PC-3 (cell line): ENCODE measurements around the gene CDC34. TPM values are rescaled to one million over a fixed set of nuclear protein-coding genes. Genes with fewer than 3 reads are reported as not detected.

Experiments
- ATAC-seq: fragments of 200-7000 bp; cut with Tn5 transposase; 2 replicates; pipeline ENCODE4 v1.9.1; 2020; ENCODE audit warnings: mild to moderate bottlenecking, moderate library complexity
- BruUV-seq: library from RNA; stranded (reverse); fragments of 400-500 nt; replicated peaks from 2 replicates; lab custom pipeline; 2021; lab: Mats Ljungman, UMichigan
- CTCF ChIA-PET: fragments of 300-600 bp; sonication (Branson Sonifier 250); formaldehyde crosslinking; loops from one replicate; lab custom pipeline; 2022; ENCODE audit warnings: antibody characterized with exemption; lab: Charles Lee
- POLR2A ChIA-PET: fragments of 300-600 bp; sonication (Branson Sonifier 250); formaldehyde crosslinking; loops from one replicate; lab custom pipeline; 2022; ENCODE audit warnings: antibody characterized with exemption; ENCODE audit not compliant: unreplicated experiment; lab: Charles Lee
- DNase-seq: peaks from one replicate; pipeline ENCODE4 v3.0.0-alpha.2; 2015
- H2AFZ ChIP-seq: fragments of 300-600 bp; sonication (generic); 2 replicates; pipeline ENCODE4 v1.6.0; 2016; ENCODE audit warnings: antibody characterized with exemption, low read length
- H3F3A ChIP-seq: fragments of 300-600 bp; sonication (generic); one replicate; pipeline ENCODE4 v1.6.0; 2017; ENCODE audit warnings: antibody characterized with exemption, low read length, control low read depth, mild to moderate bottlenecking; ENCODE audit not compliant: unreplicated experiment
- H3K27ac ChIP-seq: fragments of 300-600 bp; sonication (generic); 2 replicates; pipeline ENCODE4 v1.5.1; 2016; ENCODE audit warnings: mild to moderate bottlenecking, low read length
- H3K27me3 ChIP-seq: fragments of 300-600 bp; sonication (generic); 2 replicates; pipeline ENCODE4 v1.6.1; 2016; ENCODE audit warnings: low read length, mixed read lengths
- H3K36me3 ChIP-seq: fragments of 300-600 bp; sonication (generic); 2 replicates; pipeline ENCODE4 v1.6.1; 2016; ENCODE audit warnings: low read depth, mixed run types, low read length, mixed read lengths
- H3K4me1 ChIP-seq: fragments of 300-600 bp; sonication (generic); 2 replicates; pipeline ENCODE4 v1.5.1; 2016; ENCODE audit warnings: low read length; ENCODE audit not compliant: insufficient read depth
- H3K4me2 ChIP-seq: fragments of 300-600 bp; sonication (generic); 2 replicates; pipeline ENCODE4 v1.6.0; 2016; ENCODE audit warnings: low read length
- H3K4me3 ChIP-seq: fragments of 300-600 bp; sonication (generic); 2 replicates; pipeline ENCODE4 v1.5.1; 2016; ENCODE audit warnings: mild to moderate bottlenecking, low read length, mixed read lengths
- H3K79me2 ChIP-seq: fragments of 300-600 bp; sonication (generic); 2 replicates; pipeline ENCODE4 v1.6.1; 2017; ENCODE audit warnings: low read length, mixed read lengths
- H3K9ac ChIP-seq: fragments of 300-600 bp; sonication (generic); 2 replicates; pipeline ENCODE4 v1.6.0; 2016; ENCODE audit warnings: mild to moderate bottlenecking, low read length
- H3K9me2 ChIP-seq: fragments of 300-600 bp; sonication (generic); replicated peaks from 2 replicates; pipeline ENCODE4 v1.6.1; 2016; ENCODE audit warnings: mixed run types, low read length, mixed read lengths
- H3K9me3 ChIP-seq: fragments of 300-600 bp; sonication (generic); 2 replicates; pipeline ENCODE4 v1.6.1; 2016; ENCODE audit warnings: low read length, mixed read lengths
- H4K20me1 ChIP-seq: fragments of 300-600 bp; sonication (generic); 2 replicates; pipeline ENCODE4 v1.6.1; 2016; ENCODE audit warnings: low read length, mixed read lengths
- EZH2 ChIP-seq: fragments of 300-600 bp; sonication (generic); IDR thresholded peaks from one replicate; pipeline ENCODE4 v1.6.1; 2017; ENCODE audit warnings: antibody characterized with exemption, mild to moderate bottlenecking, low read length; ENCODE audit not compliant: unreplicated experiment
- EZH2phosphoT487 ChIP-seq: fragments of 300-600 bp; sonication (generic); IDR thresholded peaks from 2 replicates; pipeline ENCODE4 v1.6.1; 2018; ENCODE audit warnings: mild to moderate bottlenecking, antibody characterized with exemption, low read length, borderline replicate concordance
- intact Hi-C: fragments of 100-400 bp; cut with micrococcal nuclease; formaldehyde crosslinking; loops from 2 replicates; pipeline ENCODE4 v1.9.0; 2023
- total RNA-seq: library from RNA; depleted of rRNA; stranded (reverse); fragments of >200 nt; gene quantifications from 2 replicates; pipeline ENCODE4 v1.2.3, GENCODE V29; 2014
- TF ChIP-seq, protein P1 (sequence below): fragments of 300-600 bp; sonication (generic); conservative IDR thresholded peaks from 2 replicates; pipeline ENCODE4 v1.5.1; 2017; ENCODE audit warnings: antibody characterized with exemption, low read depth, mild to moderate bottlenecking, low read length

The CDC34 gene
- total RNA-seq, 1 experiment from 2014 or later, result 119 TPM

DNA sequence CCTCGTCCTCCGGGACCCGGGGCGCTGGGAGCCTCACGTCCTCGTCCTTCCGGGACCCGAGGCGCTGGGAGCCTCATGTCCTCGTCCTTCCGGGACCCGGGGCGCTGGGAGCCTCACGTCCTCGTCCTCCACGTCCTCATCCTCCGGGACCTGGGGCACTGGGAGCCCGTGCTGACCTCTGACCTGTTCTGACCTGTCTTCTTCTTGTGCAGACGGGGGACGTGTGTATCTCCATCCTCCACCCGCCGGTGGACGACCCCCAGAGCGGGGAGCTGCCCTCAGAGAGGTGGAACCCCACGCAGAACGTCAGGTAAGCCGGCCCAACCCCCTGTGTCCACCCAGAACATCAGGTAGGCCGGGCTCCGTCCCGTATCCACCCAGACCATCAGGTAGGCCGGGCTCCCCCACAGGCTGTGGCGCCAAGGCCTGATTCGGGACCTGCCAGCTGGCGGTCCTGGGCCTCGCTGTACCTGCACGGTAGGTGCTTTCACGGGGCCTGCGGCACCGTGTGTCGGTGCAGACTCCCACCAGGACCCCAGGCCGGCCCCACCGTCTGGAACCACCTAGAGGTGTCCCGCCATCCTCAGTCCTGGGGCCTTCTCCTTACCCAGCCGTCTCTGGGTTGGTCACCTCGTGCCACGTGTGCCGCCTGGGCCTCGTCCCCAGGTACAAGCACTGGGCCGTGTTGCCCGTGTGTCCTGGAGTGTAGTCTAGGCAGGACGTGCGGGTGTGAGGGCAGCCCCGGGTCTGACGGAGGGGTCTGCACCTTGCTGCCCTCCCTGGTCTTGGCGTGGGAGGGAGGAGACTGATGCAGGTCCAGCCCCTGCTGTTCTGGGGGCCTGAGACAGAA, 4.7 kb downstream of the CDC34 start:
- intact Hi-C loops, result no loop called here
- POLR2A ChIA-PET, result no interaction called here
- Histone ChIP-seq H3K27ac (no peak overlapping the region), H3K9me2 (no peaks in the 10 kb centered on the region), H3K4me2 (no peak overlapping the region), H2AFZ (no peak overlapping the region), H3K4me1 (peaks cover 22% of the 10 kb centered on the region), H3K9me3 (no peaks in the 10 kb centered on the region), H3K9ac (no peak overlapping the region), H3K36me3 (0 out of 2 replicates have a peak, but pooled peaks cover 11% of the 10 kb centered on the region), H3F3A (no peaks in the 10 kb centered on the region), H3K79me2 (peaks cover 42% of the 10 kb centered on the region), H4K20me1 (peaks cover 20% of the 10 kb centered on the region), H3K4me3 (no peak overlapping the region), H3K27me3 (no peaks in the 10 kb centered on the region)
- ATAC-seq (no peak), DNase-seq (no peak)
- CTCF ChIA-PET, result interaction anchor here (0.6 kb wide), 1 partner anchor 163 kb away, joined by 3 read pairs; no protein-coding TSS in a partner anchor
- TF ChIP-seq EZH2phosphoT487 (no peak), EZH2 (no peak)
- TF ChIP-seq, protein P1, sequence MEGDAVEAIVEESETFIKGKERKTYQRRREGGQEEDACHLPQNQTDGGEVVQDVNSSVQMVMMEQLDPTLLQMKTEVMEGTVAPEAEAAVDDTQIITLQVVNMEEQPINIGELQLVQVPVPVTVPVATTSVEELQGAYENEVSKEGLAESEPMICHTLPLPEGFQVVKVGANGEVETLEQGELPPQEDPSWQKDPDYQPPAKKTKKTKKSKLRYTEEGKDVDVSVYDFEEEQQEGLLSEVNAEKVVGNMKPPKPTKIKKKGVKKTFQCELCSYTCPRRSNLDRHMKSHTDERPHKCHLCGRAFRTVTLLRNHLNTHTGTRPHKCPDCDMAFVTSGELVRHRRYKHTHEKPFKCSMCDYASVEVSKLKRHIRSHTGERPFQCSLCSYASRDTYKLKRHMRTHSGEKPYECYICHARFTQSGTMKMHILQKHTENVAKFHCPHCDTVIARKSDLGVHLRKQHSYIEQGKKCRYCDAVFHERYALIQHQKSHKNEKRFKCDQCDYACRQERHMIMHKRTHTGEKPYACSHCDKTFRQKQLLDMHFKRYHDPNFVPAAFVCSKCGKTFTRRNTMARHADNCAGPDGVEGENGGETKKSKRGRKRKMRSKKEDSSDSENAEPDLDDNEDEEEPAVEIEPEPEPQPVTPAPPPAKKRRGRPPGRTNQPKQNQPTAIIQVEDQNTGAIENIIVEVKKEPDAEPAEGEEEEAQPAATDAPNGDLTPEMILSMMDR, result no peak
- no TSS peak for BruUV-seq

DNA sequence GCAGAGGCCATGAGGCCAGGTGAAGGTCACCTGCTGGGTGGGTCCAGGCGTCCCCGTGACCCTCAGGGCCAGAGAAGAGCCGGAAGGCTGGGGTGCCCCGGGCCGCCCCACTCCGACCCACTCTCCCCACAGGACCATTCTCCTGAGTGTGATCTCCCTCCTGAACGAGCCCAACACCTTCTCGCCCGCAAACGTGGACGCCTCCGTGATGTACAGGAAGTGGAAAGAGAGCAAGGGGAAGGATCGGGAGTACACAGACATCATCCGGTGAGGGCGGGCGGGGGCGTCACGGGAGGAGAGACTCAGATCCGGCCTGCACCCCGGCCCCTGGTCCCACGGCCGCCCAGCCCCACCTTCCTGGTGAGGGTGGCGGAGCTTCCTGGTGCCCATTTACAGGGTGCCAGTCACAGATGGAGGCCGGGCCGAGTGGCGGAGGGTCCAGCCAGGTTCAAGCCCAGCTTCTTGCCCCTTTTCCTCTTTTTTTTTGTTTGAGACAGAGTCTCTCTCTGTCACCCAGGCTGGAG, 5.4 kb downstream of the CDC34 start:
- Histone ChIP-seq H3K4me3 (no peak overlapping the region), H3K9me2 (no peaks in the 10 kb centered on the region), H3K9ac (no peak overlapping the region), H3K27ac (no peak overlapping the region), H3K79me2 (peaks cover 40% of the 10 kb centered on the region), H3K27me3 (no peaks in the 10 kb centered on the region), H3K4me1 (peaks cover 22% of the 10 kb centered on the region), H3K4me2 (no peak overlapping the region), H3K36me3 (0 out of 2 replicates have a peak, but pooled peaks cover 11% of the 10 kb centered on the region), H4K20me1 (peaks cover 20% of the 10 kb centered on the region), H2AFZ (no peak overlapping the region), H3F3A (no peaks in the 10 kb centered on the region), H3K9me3 (no peaks in the 10 kb centered on the region)
- TF ChIP-seq, protein P1, result no peak
- no peak for TF ChIP-seq EZH2
- no peak for TF ChIP-seq EZH2phosphoT487
- CTCF ChIA-PET, result no interaction called here
- BruUV-seq, result no TSS peak
- ATAC-seq (no peak), DNase-seq (no peak)
- POLR2A ChIA-PET, result no interaction called here
- intact Hi-C loops, result no loop called here
